ENCODE data around the gene PRDM16.

DNA sequence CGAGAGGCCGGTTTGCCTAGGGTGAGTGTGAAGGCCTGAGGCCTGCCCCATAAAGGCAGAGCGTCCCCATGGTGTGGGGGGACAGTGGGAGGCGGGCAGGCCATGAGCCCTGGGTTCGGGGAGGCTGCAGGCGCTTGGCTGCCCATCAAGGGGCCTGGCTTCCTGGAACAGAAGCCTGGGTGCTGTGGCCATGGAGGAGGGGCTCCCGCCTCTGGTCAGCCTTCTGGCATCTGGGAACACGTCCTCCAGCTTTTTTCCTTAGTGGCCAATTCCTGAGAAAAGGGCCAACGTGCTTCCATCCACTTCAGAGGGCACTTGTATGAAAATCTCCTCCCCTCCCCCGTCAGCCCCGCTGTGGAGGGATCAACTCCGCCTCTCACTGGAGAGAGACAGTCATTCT lies 58.7 kb downstream of the PRDM16 start:
- TF ChIP-seq POLR2A (IDR thresholded peaks at IDR 0.05) = no peak
- TF ChIP-seq, protein P1, sequence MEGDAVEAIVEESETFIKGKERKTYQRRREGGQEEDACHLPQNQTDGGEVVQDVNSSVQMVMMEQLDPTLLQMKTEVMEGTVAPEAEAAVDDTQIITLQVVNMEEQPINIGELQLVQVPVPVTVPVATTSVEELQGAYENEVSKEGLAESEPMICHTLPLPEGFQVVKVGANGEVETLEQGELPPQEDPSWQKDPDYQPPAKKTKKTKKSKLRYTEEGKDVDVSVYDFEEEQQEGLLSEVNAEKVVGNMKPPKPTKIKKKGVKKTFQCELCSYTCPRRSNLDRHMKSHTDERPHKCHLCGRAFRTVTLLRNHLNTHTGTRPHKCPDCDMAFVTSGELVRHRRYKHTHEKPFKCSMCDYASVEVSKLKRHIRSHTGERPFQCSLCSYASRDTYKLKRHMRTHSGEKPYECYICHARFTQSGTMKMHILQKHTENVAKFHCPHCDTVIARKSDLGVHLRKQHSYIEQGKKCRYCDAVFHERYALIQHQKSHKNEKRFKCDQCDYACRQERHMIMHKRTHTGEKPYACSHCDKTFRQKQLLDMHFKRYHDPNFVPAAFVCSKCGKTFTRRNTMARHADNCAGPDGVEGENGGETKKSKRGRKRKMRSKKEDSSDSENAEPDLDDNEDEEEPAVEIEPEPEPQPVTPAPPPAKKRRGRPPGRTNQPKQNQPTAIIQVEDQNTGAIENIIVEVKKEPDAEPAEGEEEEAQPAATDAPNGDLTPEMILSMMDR (IDR thresholded peaks at IDR 0.05) = no peak
